Heart right ventricle (tissue), 16 donors: ENCODE results near the gene SLC33A1. TPM values are rescaled to one million over a fixed set of nuclear protein-coding genes. Genes with fewer than 3 reads are reported as not detected.

Source experiments
- ATAC-seq, 8 donors: fragments of 200-7000 bp; cut with Tn5 transposase; one replicate each; pipeline ENCODE4 v1.9.1; 2020; ENCODE audit warnings: mild to moderate bottlenecking in 8 of 8, moderate library complexity in 8 of 8, moderate number of reproducible peaks in 1 of 8
- DNase-seq, 2 donors: peaks; one replicate each; pipeline ENCODE4 v3.0.0-alpha.2; 2020
- H3K27ac ChIP-seq, 10 donors: fragments of 200-600 bp; sonication (generic) in 2 of 10; one replicate each; pipeline versions ENCODE4 v1.5.0 to v1.8.0; 2020 to 2022; ENCODE audit warnings: mild to moderate bottlenecking in 3 of 10
- H3K27me3 ChIP-seq, 7 donors: fragments of 200-600 bp; one replicate each; pipeline ENCODE4 v1.8.0; 2021 to 2022; ENCODE audit warnings: mild to moderate bottlenecking in 2 of 7
- H3K36me3 ChIP-seq, 9 donors: fragments of 200-600 bp; sonication (generic) in 1 of 9; one replicate each; pipeline versions ENCODE4 v1.5.0 to v1.8.0; 2020 to 2022; ENCODE audit warnings: mild to moderate bottlenecking in 2 of 9
- H3K4me1 ChIP-seq, 9 donors: fragments of 200-600 bp; sonication (generic) in 1 of 9; one replicate each; pipeline versions ENCODE4 v1.5.0 to v1.8.0; 2020 to 2022; ENCODE audit warnings: mild to moderate bottlenecking in 4 of 9
- H3K4me3 ChIP-seq, 10 donors: fragments of 200-600 bp; sonication (generic) in 2 of 10; one replicate each; pipeline versions ENCODE4 v1.5.0 to v1.8.0; 2020 to 2022; ENCODE audit warnings: mild to moderate bottlenecking in 7 of 10, moderate library complexity in 2 of 10
- H3K9me3 ChIP-seq, 11 donors: fragments of 200-600 bp in 10 of 11; sonication (generic) in 2 of 11; one replicate each; pipeline versions ENCODE4 v1.5.0 to v1.8.0; 2013 to 2022; ENCODE audit warnings: mild to moderate bottlenecking in 2 of 11, control low read depth in 1 of 11, moderate library complexity in 1 of 11
- CTCF ChIP-seq, 9 donors: fragments of 200-600 bp; sonication (generic) in 2 of 9; IDR thresholded peaks; one replicate each; pipeline versions ENCODE4 v1.5.0 to v1.8.0; 2021 to 2022; ENCODE audit warnings: antibody characterized with exemption in 9 of 9, mild to moderate bottlenecking in 5 of 9, moderate library complexity in 1 of 9
- WGBS, 2 donors: extraction: QIAGEN DNeasy Blood & Tissue Kit; methylation state at CpG; one replicate each; pipeline ENCODE4 v1.1.7; 2013; ENCODE audit warnings: inconsistent platforms in 1 of 2; 5-methylcytosine and 5-hydroxymethylcytosine counted together
- intact Hi-C, 10 donors: fragments of 100-400 bp; cut with DNase I; formaldehyde crosslinking; loops; one replicate each; pipeline versions ENCODE4 v1.11.1 to v1.14.2; 2022
- long read RNA-seq, 3 donors: library from polyadenylated mRNA; unstranded; transcript quantifications; one replicate each; pipeline ENCODE4 v2.0.0, GENCODE V29; 2020 to 2021
- polyA plus RNA-seq, 2 donors: library from polyadenylated mRNA; stranded (reverse); fragments of 200-250 nt; gene quantifications; one replicate each; pipeline ENCODE4 v1.2.3, GENCODE V29; 2013
- total RNA-seq, 10 donors: library from RNA; stranded (reverse); fragmentation: NEBNext Ultra II Directional in 3 of 10; extraction: Animal tissue kit (Norgen Biotek cat#: 25700) in 3 of 10; gene quantifications; one replicate each; pipeline versions ENCODE4 v1.2.1 to v1.2.4, GENCODE V29; 2021 to 2023
- donor health status: Arrhythmogenic right ventricular cardiomyopathy.
- donor health status: ischemic (EF 13 %, LVEDD 7.1; RV severe dilation, severe dysfunction).
- donor health status: healthy with polysubstance abuse.
- donor health status: DM: no; HTN: yes; CAD: no.
- donor health status: DM: no; HTN: no; CAD: no.
- donor health status: ischemic (EF 25% LVEDD 6.9; RV normal size, moderate dysfunction).
- donor health status: ischemic (EF 25% LVEDD 5.7; RV mildly dilated, moderate dysfunction).
- donor health status: healthy.
- donor health status: DM: yes; HTN: yes; CAD: no.
- donor health status: Ischemic cardiomyopathy.
- donor health status: ischemic (EF 35%, LVEDD 5.7; RV mildly dilated, moderate dysfunction).
- donor health status: nonischemic (EF 11% LVEDD 7.7; RV severe dilation, severe dysfunction).
- donor health status: DM: yes; HTN: yes; CAD: no.
- donor health status: PGD.
- donor health status: ischemic (EF 29% LVEDD 5.4; RV normal size, mild dysfunction).
- donor health status: nonischemic (EF 23%, LVEDD 6.1; RV moderate dilation, normal function).

The SLC33A1 gene
- total RNA-seq, result 10 to 100 TPM; 18.9 to 35.3 (median 25.8) TPM
- polyA plus RNA-seq, result 10 to 100 TPM in 1 of 2 donors, 1 to 10 TPM in 1; 4.3 to 12.7 TPM
- long read RNA-seq, donor 1, full-length matches to known transcripts, result 15 of 16 reads
- long read RNA-seq, donor 1, partial matches to known transcripts, result 0 of 16 reads
- long read RNA-seq, donor 1, other reads (novel, unspliced or antisense), result 1 of 16 reads
- long read RNA-seq, donor 2, full-length matches to known transcripts, result 21 of 26 reads
- long read RNA-seq, donor 2, partial matches to known transcripts, result 2 of 26 reads
- long read RNA-seq, donor 2, other reads (novel, unspliced or antisense), result 3 of 26 reads
- long read RNA-seq, donor 3, full-length matches to known transcripts, result 46 of 50 reads
- long read RNA-seq, donor 3, partial matches to known transcripts, result 1 of 50 reads
- long read RNA-seq, donor 3, other reads (novel, unspliced or antisense), result 3 of 50 reads

DNA sequence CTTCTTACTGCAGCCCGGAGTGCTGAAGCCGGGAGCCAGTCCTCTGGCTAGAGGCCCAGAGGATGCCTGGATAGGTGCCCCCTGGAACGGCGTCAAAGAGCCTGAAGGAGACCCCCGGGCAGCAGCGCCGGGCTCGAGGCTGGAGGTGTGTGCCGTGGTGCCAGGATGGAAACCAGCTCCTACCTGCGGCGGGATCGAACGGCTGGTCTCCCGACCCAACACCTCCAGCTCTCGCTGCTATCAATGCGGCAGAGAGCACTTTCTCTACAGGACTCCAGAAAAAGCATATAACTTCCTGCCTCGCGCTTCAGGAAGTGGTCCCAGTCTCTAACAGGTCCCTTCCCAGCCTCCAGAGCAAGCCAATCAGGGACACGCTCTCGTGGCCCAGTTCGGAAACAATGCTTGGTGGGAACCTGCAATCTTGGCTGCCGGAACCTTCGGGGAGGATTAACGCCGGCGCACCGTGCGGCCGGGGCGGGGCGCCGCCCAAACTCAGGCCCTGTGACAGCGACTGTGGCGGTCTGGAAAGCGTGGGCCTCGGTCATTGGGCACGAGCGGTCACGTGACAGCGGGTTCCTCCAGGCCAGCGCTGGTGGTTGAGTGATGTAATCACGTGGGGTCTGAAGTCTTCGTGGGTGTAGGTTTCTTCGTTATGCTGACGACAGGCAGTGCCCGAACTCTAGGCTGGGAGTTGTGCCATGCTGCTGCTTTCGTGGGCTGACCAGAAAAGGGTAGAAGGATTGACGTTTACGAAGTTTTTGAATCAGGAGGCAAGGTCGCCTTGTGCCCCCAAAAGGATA, at the start of gene SLC33A1:
TSS of gene SLC33A1 (minus strand) at position 287 of the 800 bp plus-strand sequence. CDS start 430 bp downstream, outside the sequence.
- intact Hi-C loops, result loop anchor here in 5 of 10 donors (1.0 to 10.0 kb wide), 6 partner anchors 16 to 1230 kb away; partner anchors contain the start of genes C3orf33 (in 4 of the 5), GMPS (in 3 of the 5) and PLCH1 (in 1 of the 5)
- TF ChIP-seq CTCF (IDR thresholded peaks at IDR 0.05), result no peak

GRCh38 chr3:155895379-155895900, 41.2 kb upstream of the SLC33A1 start:
- Histone ChIP-seq H3K27me3 (no peaks in the 10 kb centered on the region), H3K27ac (no peak overlapping the region), H3K9me3 (no peaks in the 10 kb centered on the region), H3K4me1 (peaks cover 0 to 9% (median 4%) of the 10 kb centered on the region in 9 donors), H3K4me3 (no peak overlapping the region), H3K36me3 (peaks cover 0 to 74% (median 34%) of the 10 kb centered on the region in 9 donors)
- intact Hi-C loops, result no loop called here
- no peak for TF ChIP-seq CTCF (IDR thresholded peaks at IDR 0.05)
- DNase-seq (no peak), ATAC-seq (no peak)
- WGBS, 2 donors, result 93 to 96% methylated on average over 7 of the region's 7 CpGs

More for the DNA sequence above, at the start of gene SLC33A1:
- peak; percentile 98 to 99 (median 99) for ATAC-seq
- Histone ChIP-seq H3K27ac (peak within 1 kb of the TSS; percentile 72 to 96 (median 92)), H3K4me3 (peak within 1 kb of the TSS; percentile 74 to 100 (median 89)), H3K36me3 (peaks cover 0 to 10% (median 0%) of the 10 kb centered on the region in 9 donors), H3K4me1 (peaks cover 16 to 49% (median 45%) of the 10 kb centered on the region in 9 donors), H3K27me3 (no peaks in the 10 kb centered on the region), H3K9me3 (no peaks in the 10 kb centered on the region)
- WGBS, 2 donors, result 0 to 1% methylated on average over 50 of the region's 50 CpGs
- DNase-seq, result peak; percentile 98 to 99

- DNase-seq, result no peak
- no peak for ATAC-seq
- H3K36me3 ChIP-seq, result peaks cover 0 to 33% (median 20%) of the 10 kb centered on the region in 9 donors
- H3K4me3 ChIP-seq, result no peak overlapping the region
- H3K9me3 ChIP-seq, result no peaks in the 10 kb centered on the region
- intact Hi-C loops, result no loop called here
- H3K4me1 ChIP-seq, result peaks cover 0 to 27% (median 16%) of the 10 kb centered on the region in 9 donors
- TF ChIP-seq CTCF (IDR thresholded peaks at IDR 0.05), result no peak
- no peaks in the 10 kb centered on the region for H3K27me3 ChIP-seq
- WGBS, 2 donors, result 95 to 98% methylated on average over 5 of the region's 5 CpGs
- H3K27ac ChIP-seq, result no peak overlapping the region
Measured at GRCh38 chr3:155891321-155891720, 37.1 kb upstream of the SLC33A1 start.

DNA sequence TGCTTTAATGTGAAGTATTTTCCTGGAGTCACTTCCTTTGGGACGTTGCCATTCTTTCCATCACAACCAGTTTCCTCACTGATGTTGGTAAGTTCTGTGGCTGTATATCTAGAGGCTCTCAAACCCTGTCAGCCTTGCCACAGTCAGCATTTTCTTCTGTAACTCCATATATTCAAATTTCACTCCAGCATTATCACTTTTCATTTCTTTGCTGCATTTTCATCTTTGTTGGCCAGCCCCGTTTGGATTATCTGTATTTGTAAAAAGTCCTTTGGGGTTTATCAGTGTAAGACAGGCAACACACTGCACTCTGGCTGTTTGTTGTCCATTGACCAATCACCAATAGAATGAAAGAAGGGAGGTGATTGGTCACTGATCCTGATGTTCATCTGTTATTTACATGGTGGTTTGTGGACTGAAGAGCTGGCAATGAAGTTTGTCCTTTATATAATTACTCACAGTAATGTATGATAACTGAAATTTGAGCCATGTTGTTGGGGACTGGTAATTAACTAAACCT, 36.5 kb upstream of the SLC33A1 start:
- ATAC-seq (peak in 1 of 8 donors; percentile 37), DNase-seq (peak in 1 of 2 donors; percentile 8)
- no peaks in the 10 kb centered on the region for H3K27me3 ChIP-seq
- H3K36me3 ChIP-seq, result peaks cover 0 to 27% (median 18%) of the 10 kb centered on the region in 9 donors
- no peak overlapping the region for H3K27ac ChIP-seq
- peaks cover 0 to 27% (median 16%) of the 10 kb centered on the region in 9 donors for H3K4me1 ChIP-seq
- no peaks in the 10 kb centered on the region for H3K9me3 ChIP-seq
- intact Hi-C loops, result no loop called here
- H3K4me3 ChIP-seq, result no peak overlapping the region
- no peak for TF ChIP-seq CTCF (IDR thresholded peaks at IDR 0.05)
- WGBS, 2 donors, result 9 to 11% methylated on average over 2 of the region's 2 CpGs
